SK-N-MC (cell line): ENCODE results near the gene DAPK1.
A peak's percentile ranks its signal among the peaks of the same experiment; 100 is the strongest.

Source experiments
- DNase-seq: peaks from one replicate; pipeline ENCODE4 v3.0.0-alpha.2; 2011; ENCODE audit warnings: low read depth, low spot score
- H3K27ac ChIP-seq: fragments of 200-600 bp; sonication (generic); 2 replicates; pipeline ENCODE4 v1.5.1; 2016; ENCODE audit warnings: mixed run types
- H3K36me3 ChIP-seq: fragments of 200-600 bp; sonication (generic); 2 replicates; pipeline ENCODE4 v1.6.1; 2017; ENCODE audit warnings: antibody characterized with exemption, low read length, mixed read lengths; ENCODE audit not compliant: insufficient read depth
- H3K4me3 ChIP-seq: fragments of 200-600 bp; sonication (generic); 2 replicates; pipeline ENCODE4 v1.5.1; 2016
- H3K9ac ChIP-seq: fragments of 200-600 bp; sonication (generic); 2 replicates; pipeline ENCODE4 v1.8.0; 2017; ENCODE audit warnings: mixed run types, mixed read lengths; ENCODE audit not compliant: insufficient read length
- H3K9me3 ChIP-seq: fragments of 200-600 bp; sonication (generic); 2 replicates; pipeline ENCODE4 v1.6.1; 2017; ENCODE audit warnings: low read depth, mild to moderate bottlenecking, antibody characterized with exemption, low read length, moderate library complexity, mixed read lengths
- EZH2 ChIP-seq: fragments of 200-600 bp; sonication (generic); IDR thresholded peaks from one replicate; pipeline ENCODE4 v1.6.1; 2017; ENCODE audit warnings: antibody characterized with exemption
- FOXP2 ChIP-seq: optimal IDR thresholded peaks from 2 replicates; pipeline ENCODE3; 2011; ENCODE audit warnings: mild to moderate bottlenecking, moderate library complexity; ENCODE audit not compliant: insufficient read depth; ENCODE audit errors: extremely low read length, control extremely low read depth
- POLR2AphosphoS5 ChIP-seq: IDR thresholded peaks from 2 replicates; pipeline ENCODE4 v1.6.1; 2012; ENCODE audit warnings: mild to moderate bottlenecking, low read depth, low read length, borderline replicate concordance

Gene DAPK1

GRCh38 chr9:87687207-87687606 is 189.5 kb downstream of the DAPK1 start:
- H3K36me3 ChIP-seq: peaks cover 95% of the 10 kb centered on the region
- no peak overlapping the region for H3K9ac ChIP-seq
- no peak overlapping the region for H3K27ac ChIP-seq
- DNase-seq: no peak
- peaks cover 18% of the 10 kb centered on the region for H3K9me3 ChIP-seq
- TF ChIP-seq POLR2AphosphoS5: no peak
- no peak for TF ChIP-seq FOXP2
- no peak for TF ChIP-seq EZH2
- H3K4me3 ChIP-seq: no peak overlapping the region

- H3K9ac ChIP-seq: no peak overlapping the region
- no peak for DNase-seq
- H3K36me3 ChIP-seq: peaks cover 90% of the 10 kb centered on the region
- no peak overlapping the region for H3K4me3 ChIP-seq
- no peak overlapping the region for H3K27ac ChIP-seq
- TF ChIP-seq POLR2AphosphoS5 (no peak), FOXP2 (no peak), EZH2 (no peak)
- H3K9me3 ChIP-seq: peaks cover 14% of the 10 kb centered on the region
These were observed 196.6 kb downstream of the DAPK1 start for GRCh38 chr9:87694236-87694755.

GRCh38 chr9:87695523-87695922 is 197.9 kb downstream of the DAPK1 start:
- H3K36me3 ChIP-seq: peaks cover 87% of the 10 kb centered on the region
- peaks cover 5% of the 10 kb centered on the region; the same call in 1 of the 2 replicates for H3K9me3 ChIP-seq
- H3K4me3 ChIP-seq: no peak overlapping the region
- TF ChIP-seq POLR2AphosphoS5 (no peak), EZH2 (no peak), FOXP2 (no peak)
- H3K27ac ChIP-seq: no peak overlapping the region
- DNase-seq: no peak
- H3K9ac ChIP-seq: no peak overlapping the region

- DNase-seq: no peak
- Histone ChIP-seq H3K36me3 (peaks cover 84% of the 10 kb centered on the region), H3K4me3 (no peak overlapping the region), H3K9me3 (0 out of 2 replicates have a peak, but pooled peaks cover 5% of the 10 kb centered on the region), H3K27ac (no peak overlapping the region), H3K9ac (no peak overlapping the region)
- TF ChIP-seq FOXP2 (no peak), EZH2 (no peak)
These were observed 199.0 kb downstream of the DAPK1 start for GRCh38 chr9:87696641-87697040.

GRCh38 chr9:87698069-87698809 is 200.6 kb downstream of the DAPK1 start:
- H3K36me3 ChIP-seq: peaks cover 84% of the 10 kb centered on the region
- H3K27ac ChIP-seq: no peak overlapping the region
- no peak overlapping the region for H3K4me3 ChIP-seq
- H3K9ac ChIP-seq: no peak overlapping the region
- no peak for DNase-seq
- TF ChIP-seq FOXP2 (no peak), EZH2 (no peak), POLR2AphosphoS5 (no peak)
- H3K9me3 ChIP-seq: no peaks in the 10 kb centered on the region

GRCh38 chr9:87699835-87700234 is 202.2 kb downstream of the DAPK1 start:
- Histone ChIP-seq H3K27ac (no peak overlapping the region), H3K4me3 (no peak overlapping the region), H3K36me3 (peaks cover 82% of the 10 kb centered on the region), H3K9ac (no peak overlapping the region), H3K9me3 (no peaks in the 10 kb centered on the region)
- TF ChIP-seq EZH2 (no peak), POLR2AphosphoS5 (no peak), FOXP2 (no peak)
- DNase-seq: no peak

- Histone ChIP-seq H3K9me3 (no peaks in the 10 kb centered on the region), H3K36me3 (peaks cover 77% of the 10 kb centered on the region), H3K27ac (peak overlapping the region; percentile 54; the same call in 1 of the 2 replicates), H3K4me3 (no peak overlapping the region), H3K9ac (peak overlapping the region; percentile 14)
- TF ChIP-seq POLR2AphosphoS5 (no peak), FOXP2 (no peak), EZH2 (no peak)
- no peak for DNase-seq
These were observed 203.8 kb downstream of the DAPK1 start for GRCh38 chr9:87701491-87701890.

GRCh38 chr9:87701931-87702421 is 204.3 kb downstream of the DAPK1 start:
- Histone ChIP-seq H3K9ac (peak overlapping the region; percentile 14), H3K9me3 (no peaks in the 10 kb centered on the region), H3K36me3 (peaks cover 77% of the 10 kb centered on the region), H3K27ac (peak overlapping the region; percentile 54), H3K4me3 (no peak overlapping the region)
- TF ChIP-seq POLR2AphosphoS5: no peak
- no peak for TF ChIP-seq FOXP2
- no peak for TF ChIP-seq EZH2
- DNase-seq: no peak
